ENCODE measurements around the gene SERPINA1. TPM values are rescaled to one million over a fixed set of nuclear protein-coding genes. Genes with fewer than 3 reads are reported as not detected.

SERPINA1 gene
- polyA plus RNA-seq, 2 of the 4 experiments (the other 2 are of a cell fraction) = 0.34 to 2.2 TPM

- Histone ChIP-seq H3K27ac (no peak overlapping the region), H3K4me3 (no peak overlapping the region), H3K9me3 (no peaks in the 10 kb centered on the region), H3K4me2 (no peak overlapping the region), H3K4me1 (no peaks in the 10 kb centered on the region)
- ATAC-seq = no peak
- no peak for DNase-seq (ENCODE audit: low read depth in 1 of 2, low spot score in 1 of 2)
- TF ChIP-seq RCOR1 (IDR thresholded peaks at IDR 0.05; ENCODE audit: low read depth, low read length) = no peak
- TF ChIP-seq, protein P1, sequence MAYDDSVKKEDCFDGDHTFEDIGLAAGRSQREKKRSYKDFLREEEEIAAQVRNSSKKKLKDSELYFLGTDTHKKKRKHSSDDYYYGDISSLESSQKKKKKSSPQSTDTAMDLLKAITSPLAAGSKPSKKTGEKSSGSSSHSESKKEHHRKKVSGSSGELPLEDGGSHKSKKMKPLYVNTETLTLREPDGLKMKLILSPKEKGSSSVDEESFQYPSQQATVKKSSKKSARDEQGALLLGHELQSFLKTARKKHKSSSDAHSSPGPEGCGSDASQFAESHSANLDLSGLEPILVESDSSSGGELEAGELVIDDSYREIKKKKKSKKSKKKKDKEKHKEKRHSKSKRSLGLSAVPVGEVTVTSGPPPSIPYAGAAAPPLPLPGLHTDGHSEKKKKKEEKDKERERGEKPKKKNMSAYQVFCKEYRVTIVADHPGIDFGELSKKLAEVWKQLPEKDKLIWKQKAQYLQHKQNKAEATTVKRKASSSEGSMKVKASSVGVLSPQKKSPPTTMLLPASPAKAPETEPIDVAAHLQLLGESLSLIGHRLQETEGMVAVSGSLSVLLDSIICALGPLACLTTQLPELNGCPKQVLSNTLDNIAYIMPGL (CRISPR knock-in tag; IDR thresholded peaks at IDR 0.05; ENCODE audit: borderline replicate concordance) = no peak
- TF ChIP-seq, protein P2, sequence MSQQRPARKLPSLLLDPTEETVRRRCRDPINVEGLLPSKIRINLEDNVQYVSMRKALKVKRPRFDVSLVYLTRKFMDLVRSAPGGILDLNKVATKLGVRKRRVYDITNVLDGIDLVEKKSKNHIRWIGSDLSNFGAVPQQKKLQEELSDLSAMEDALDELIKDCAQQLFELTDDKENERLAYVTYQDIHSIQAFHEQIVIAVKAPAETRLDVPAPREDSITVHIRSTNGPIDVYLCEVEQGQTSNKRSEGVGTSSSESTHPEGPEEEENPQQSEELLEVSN (IDR thresholded peaks at IDR 0.05; ENCODE audit: borderline replicate concordance, low read depth) = no peak
- TF ChIP-seq, protein P3, sequence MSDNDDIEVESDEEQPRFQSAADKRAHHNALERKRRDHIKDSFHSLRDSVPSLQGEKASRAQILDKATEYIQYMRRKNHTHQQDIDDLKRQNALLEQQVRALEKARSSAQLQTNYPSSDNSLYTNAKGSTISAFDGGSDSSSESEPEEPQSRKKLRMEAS (IDR thresholded peaks at IDR 0.05) = no peak
- POLR2A ChIA-PET = no interaction called here
- WGBS (ENCODE audit: missing lambda C conversion rate) = 38% methylated on average over 14 of the region's 16 CpGs
- CTCF ChIA-PET = no interaction called here
- no peak for FAIRE-seq
Measured at GRCh38 chr14:94380225-94381148, 7.9 kb downstream of the SERPINA1 start.

GRCh38 chr14:94379291-94380224 is 8.8 kb downstream of the SERPINA1 start:
- H3K4me2 ChIP-seq = no peak overlapping the region
- H3K9me3 ChIP-seq = no peaks in the 10 kb centered on the region
- no peak overlapping the region for H3K4me3 ChIP-seq
- ChIA-PET POLR2A (no interaction called here), CTCF (interaction anchor here (1.1 to 1.6 kb wide), 2 partner anchors 11 to 107 kb away, joined by 3 to 5 read pairs; no protein-coding TSS in a partner anchor)
- 30% methylated on average over 16 of the region's 16 CpGs for WGBS (ENCODE audit: missing lambda C conversion rate)
- FAIRE-seq = no peak
- no peak for DNase-seq (ENCODE audit: low read depth in 1 of 2, low spot score in 1 of 2)
- no peak; a peak in 1 of 6 replicates for ATAC-seq
- H3K27ac ChIP-seq = no peak overlapping the region
- H3K4me1 ChIP-seq = no peaks in the 10 kb centered on the region
- TF ChIP-seq KDM1A (IDR thresholded peaks at IDR 0.05; ENCODE audit: low read depth) (no peak), RNF2 (IDR thresholded peaks at IDR 0.05; ENCODE audit: borderline replicate concordance, low read depth) (no peak), EHMT2 (IDR thresholded peaks at IDR 0.05; ENCODE audit: low read depth) (no peak), JUN (IDR thresholded peaks at IDR 0.05) (no peak)

DNA sequence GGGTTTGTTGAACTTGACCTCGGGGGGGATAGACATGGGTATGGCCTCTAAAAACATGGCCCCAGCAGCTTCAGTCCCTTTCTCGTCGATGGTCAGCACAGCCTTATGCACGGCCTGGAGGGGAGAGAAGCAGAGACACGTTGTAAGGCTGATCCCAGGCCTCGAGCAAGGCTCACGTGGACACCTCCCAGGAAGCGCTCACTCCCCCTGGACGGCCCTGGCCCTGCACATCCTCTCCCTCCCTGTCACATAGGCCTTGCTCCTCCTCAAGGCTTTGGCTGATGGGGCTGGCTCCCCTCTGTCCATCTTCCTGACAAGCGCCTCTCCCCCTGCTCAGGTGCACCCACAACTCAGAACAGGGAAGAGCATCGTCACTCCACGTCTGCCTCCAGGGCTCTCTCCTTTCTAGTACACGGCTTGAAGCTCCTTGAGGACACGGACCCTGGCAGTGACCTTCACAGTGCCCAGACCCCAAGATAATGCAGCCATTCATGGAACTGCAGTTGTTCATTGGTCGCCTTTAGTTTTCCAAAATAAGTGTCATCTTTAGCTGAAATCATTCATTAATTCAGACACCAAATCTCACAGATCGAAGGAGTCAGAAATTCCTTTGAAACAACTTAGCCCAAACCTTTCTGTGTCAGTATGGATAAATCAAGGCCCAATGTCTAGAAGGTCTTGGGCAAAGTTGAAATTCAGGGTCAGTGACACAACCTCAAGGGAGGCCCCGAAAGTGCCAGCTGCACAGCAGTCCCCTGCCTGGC is 9.7 kb downstream of the SERPINA1 start:
- DNase-seq (ENCODE audit: low read depth in 1 of 2, low spot score in 1 of 2) (no peak), FAIRE-seq (no peak), ATAC-seq (no peak)
- no peak overlapping the region for H3K4me2 ChIP-seq
- no peak overlapping the region for H3K4me3 ChIP-seq
- H3K27ac ChIP-seq = no peak overlapping the region
- TF ChIP-seq, protein P1 (CRISPR knock-in tag; IDR thresholded peaks at IDR 0.05; ENCODE audit: borderline replicate concordance) = no peak
- TF ChIP-seq EP300 (IDR thresholded peaks at IDR 0.05) (no peak), RARB (CRISPR knock-in tag; IDR thresholded peaks at IDR 0.05) (no peak), CEBPB (IDR thresholded peaks at IDR 0.05) (no peak), FOSB (CRISPR knock-in tag; IDR thresholded peaks at IDR 0.05) (no peak), PBX3 (IDR thresholded peaks at IDR 0.05) (no peak), NFE2L2 (conservative IDR thresholded peaks at IDR 0.05; ENCODE audit: low read length) (no peak), ZC3H11A (IDR thresholded peaks at IDR 0.05) (no peak), HOXA7 (CRISPR knock-in tag; IDR thresholded peaks at IDR 0.05) (no peak), SREBF2 (IDR thresholded peaks at IDR 0.05) (no peak), HOXB13 (CRISPR knock-in tag; IDR thresholded peaks at IDR 0.05; ENCODE audit: low read depth) (no peak), EHMT2 (IDR thresholded peaks at IDR 0.05; ENCODE audit: low read depth) (no peak), SMC3 (IDR thresholded peaks at IDR 0.05) (no peak)
- ChIA-PET POLR2A (no interaction called here), CTCF (interaction anchor here (1.1 to 1.6 kb wide), 3 partner anchors 10 to 108 kb away, joined by 3 to 5 read pairs (median 3); no protein-coding TSS in a partner anchor)
- H3K4me1 ChIP-seq = peaks cover 2% of the 10 kb centered on the region; the same call in 2 of the 3 replicates
- H3K9me3 ChIP-seq = no peaks in the 10 kb centered on the region
- 49% methylated on average over 17 of the region's 17 CpGs for WGBS (ENCODE audit: missing lambda C conversion rate)

All from A549 (cell line).